K562 (cell line): ENCODE measurements around the gene CST1. TPM values are rescaled to one million over a fixed set of nuclear protein-coding genes. Genes with fewer than 3 reads are reported as not detected.

Experiments
- CEBPB ChIP-seq: fragments of 450-650 bp; IDR thresholded peaks from 2 replicates; pipeline ENCODE4 v1.6.1; 2016; ENCODE audit warnings: missing genetic modification characterization, missing compliant biosample characterization
- CHD1 ChIP-seq: fragments of 200-600 bp; sonication (generic); IDR thresholded peaks from one replicate; pipeline ENCODE4 v1.6.1; 2012; ENCODE audit warnings: mild to moderate bottlenecking, moderate library complexity, low read length, inconsistent platforms
- HINFP ChIP-seq: fragments of 450-650 bp; conservative IDR thresholded peaks from 2 replicates; pipeline ENCODE4 v1.6.1; 2016; ENCODE audit warnings: missing genetic modification characterization, low read depth, mild to moderate bottlenecking, control low read depth, missing compliant biosample characterization
- HNRNPL ChIP-seq: fragments of 200-400 bp; formaldehyde crosslinking; IDR thresholded peaks from 2 replicates; pipeline ENCODE4 v1.6.1; 2017; ENCODE audit warnings: low read depth, mild to moderate bottlenecking, low read length
- NCOA1 ChIP-seq: fragments of 450-650 bp; IDR thresholded peaks from 2 replicates; pipeline ENCODE4 v1.6.1; 2016; ENCODE audit warnings: low read depth
- REST ChIP-seq, 2 experiments: fragments of 450-650 bp; formaldehyde crosslinking in 1 of 2; IDR thresholded peaks; 2 replicates each; pipeline versions ENCODE4 v1.4.0 to v1.6.1; 2014 to 2020; ENCODE audit warnings: mild to moderate bottlenecking in 2 of 2, borderline replicate concordance in 1 of 2, low read depth in 1 of 2
- TAF15 ChIP-seq: fragments of 200-400 bp; formaldehyde crosslinking; IDR thresholded peaks from 2 replicates; pipeline ENCODE4 v1.6.1; 2017; ENCODE audit warnings: mild to moderate bottlenecking, low read depth, low read length, moderate library complexity
- ZNF280A ChIP-seq: fragments of 450-650 bp; IDR thresholded peaks from 2 replicates; pipeline ENCODE4 v1.6.1; 2018; ENCODE audit warnings: mild to moderate bottlenecking, low read depth; ENCODE audit not compliant: partially characterized antibody
- polyA plus RNA-seq, 8 experiments: library from polyadenylated mRNA; depleted of rRNA in 4 of 8; stranded (reverse) in 5 of 8; unstranded in 3 of 8; fragments of >200 nt; fragmentation: Nextera tagmentation in 2 of 8; fragmentation: Illumina TruSeq in 1 of 8; extraction: Ambion mirVana in 2 of 8; extraction: Trizol in 1 of 8; gene quantifications; 2 replicates each; pipeline versions ENCODE4 v1.2.1 to v1.2.3, GENCODE V29; 2011 to 2014; ENCODE audit warnings: inconsistent platforms in 1 of 8, missing spikeins in 1 of 8
- total RNA-seq, 7 experiments: library from RNA; depleted of rRNA in 6 of 7; stranded (reverse); fragments of >200 nt in 6 of 7; fragmentation: Illumina TruSeq in 2 of 7; extraction: Trizol in 2 of 7; gene quantifications; 2 replicates each; pipeline versions ENCODE4 v1.2.1 to v1.2.3, GENCODE V29; 2011 to 2021; ENCODE audit warnings: low replicate concordance in 1 of 7

Gene CST1
- total and polyA plus RNA-seq, 9 of the 15 experiments (the other 6 are each of a cell fraction or from before 2014, with no cell fraction given), result not detected

DNA sequence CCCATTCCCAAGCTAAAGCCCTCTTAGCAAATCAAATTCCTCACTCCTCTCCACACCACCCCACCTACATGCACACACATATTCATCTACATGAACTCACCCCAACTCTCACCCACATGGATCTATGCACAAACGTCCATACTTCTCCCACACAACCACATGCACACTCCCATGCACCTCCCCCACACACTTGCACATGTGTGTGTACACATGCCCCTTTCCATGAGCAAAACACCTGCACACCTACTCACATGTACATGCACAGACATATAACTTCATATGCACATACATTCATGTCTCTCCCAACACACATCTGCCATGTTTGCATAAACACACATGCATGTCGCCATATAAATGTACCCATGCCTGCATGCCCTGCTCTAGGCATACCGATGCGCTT, 22.8 kb upstream of the CST1 start (continued):
- TF ChIP-seq REST (IDR thresholded peaks at IDR 0.05; ENCODE audit: borderline replicate concordance), result no peak
- TF ChIP-seq REST (CRISPR knock-in tag; IDR thresholded peaks at IDR 0.05; ENCODE audit: low read depth), result no peak
- TF ChIP-seq TAF15, result no peak
- TF ChIP-seq CEBPB, result no peak
- TF ChIP-seq HINFP (tag), result no peak
- TF ChIP-seq ZNF280A, result no peak
- TF ChIP-seq NCOA1, result no peak
- no peak for TF ChIP-seq CHD1
- no peak for TF ChIP-seq HNRNPL
